Panc1 (cell line): Measurements from ENCODE around the gene CARHSP1. TPM values are rescaled to one million over a fixed set of nuclear protein-coding genes. Genes with fewer than 3 reads are reported as not detected.

Source experiments
- ATAC-seq: fragments of 200-7000 bp; cut with Tn5 transposase; 2 replicates; pipeline ENCODE4 v1.9.1; 2020; ENCODE audit warnings: mild to moderate bottlenecking, moderate library complexity
- BruUV-seq: library from RNA; stranded (reverse); fragments of 400-500 nt; replicated peaks from 2 replicates; lab custom pipeline; 2021; lab: Mats Ljungman, UMichigan
- CTCF ChIA-PET: fragments of 300-600 bp; sonication (Branson Sonifier 250); formaldehyde crosslinking; loops from one replicate; lab custom pipeline; 2022; ENCODE audit warnings: antibody characterized with exemption; lab: Charles Lee
- POLR2A ChIA-PET: fragments of 300-600 bp; sonication (Branson Sonifier 250); formaldehyde crosslinking; loops from one replicate; lab custom pipeline; 2022; ENCODE audit warnings: antibody characterized with exemption; lab: Charles Lee
- DNase-seq: peaks from one replicate; pipeline ENCODE4 v3.0.0-alpha.2; 2010; ENCODE audit warnings: low read depth, low spot score
- H3K27ac ChIP-seq: 2 replicates; pipeline ENCODE4 v1.5.1; 2011; ENCODE audit warnings: mild to moderate bottlenecking, low read length, inconsistent platforms
- H3K27me3 ChIP-seq: fragments of 200-500 bp; sonication (Bioruptor generic); 2 replicates; pipeline ENCODE4 v1.6.0; 2014; ENCODE audit warnings: low read length, inconsistent platforms; ENCODE audit not compliant: control insufficient read depth, insufficient read depth
- H3K36me3 ChIP-seq: fragments of 200-500 bp; sonication (Bioruptor generic); 2 replicates; pipeline ENCODE4 v1.5.1; 2014; ENCODE audit warnings: inconsistent platforms, mild to moderate bottlenecking, low read length, moderate library complexity; ENCODE audit not compliant: control insufficient read depth, insufficient read depth
- H3K4me1 ChIP-seq: 2 replicates; pipeline ENCODE4 v1.5.1; 2011; ENCODE audit warnings: inconsistent platforms, mild to moderate bottlenecking, low read length, moderate library complexity; ENCODE audit not compliant: control insufficient read depth, insufficient read depth
- H3K4me3 ChIP-seq, 2 experiments: 2 replicates each; pipeline ENCODE4 v1.5.1; 2011 to 2012; ENCODE audit warnings: low read depth in 2 of 2, low read length in 2 of 2, mild to moderate bottlenecking in 2 of 2, inconsistent platforms in 1 of 2, moderate library complexity in 1 of 2
- H3K9me3 ChIP-seq: fragments of 200-500 bp; sonication (Bioruptor generic); 2 replicates; pipeline ENCODE4 v1.5.1; 2014; ENCODE audit warnings: low read depth, mild to moderate bottlenecking, inconsistent platforms, low read length, moderate library complexity; ENCODE audit not compliant: control insufficient read depth, insufficient read depth
- CTCF ChIP-seq: fragments of 450-650 bp; IDR thresholded peaks from 2 replicates; pipeline ENCODE4 v1.5.1; 2017; ENCODE audit warnings: mild to moderate bottlenecking
- POLR2AphosphoS5 ChIP-seq: IDR thresholded peaks from 2 replicates; pipeline ENCODE4 v1.6.1; 2012; ENCODE audit warnings: mild to moderate bottlenecking, low read depth, low read length, moderate library complexity
- REST ChIP-seq, 2 experiments: IDR thresholded peaks; 2 replicates each; pipeline ENCODE4 v1.6.1; 2011 to 2012; ENCODE audit warnings: low read depth in 2 of 2, control low read depth in 1 of 2, low read length in 1 of 2, mild to moderate bottlenecking in 1 of 2, moderate library complexity in 1 of 2; ENCODE audit not compliant: insufficient read depth in 1 of 2
- SIN3A ChIP-seq: IDR thresholded peaks from 2 replicates; pipeline ENCODE4 v1.6.1; 2012; ENCODE audit warnings: low read depth, mild to moderate bottlenecking, low read length, moderate library complexity, borderline replicate concordance; ENCODE audit not compliant: insufficient read depth
- TCF7L2 ChIP-seq: IDR thresholded peaks from 2 replicates; pipeline ENCODE4 v1.6.1; 2011; ENCODE audit warnings: mild to moderate bottlenecking, low read depth, low read length, inconsistent platforms
- in situ Hi-C: cut with HindIII; loops from 2 replicates; pipeline ENCODE4 v1.10.0; 2016; ENCODE audit warnings: low sequenced_read_pairs, low pct_unique_long_range_greater_than_20kb
- intact Hi-C: fragments of 100-400 bp; cut with micrococcal nuclease; formaldehyde crosslinking; loops from one replicate; pipeline ENCODE4 v1.10.0; 2022; ENCODE audit not compliant: unreplicated experiment
- total RNA-seq: library from RNA; stranded (reverse); gene quantifications from one replicate; pipeline ENCODE4 v1.2.1, GENCODE V29; 2021; ENCODE audit not compliant: unreplicated experiment

Gene CARHSP1
- total RNA-seq, 1 experiment from 2014 or later = 158 TPM

- intact Hi-C loops (no loop called here), in situ Hi-C loops (no loop called here)
- ChIA-PET POLR2A (no interaction called here), CTCF (no interaction called here)
- no peak overlapping the region for H3K4me3 ChIP-seq
- peak overlapping the region; percentile 58; the same call in 1 of the 2 replicates for H3K27ac ChIP-seq
- TSS peak; percentile 64 for BruUV-seq
- H3K4me1 ChIP-seq = peaks cover 41% of the 10 kb centered on the region
- DNase-seq (no peak), ATAC-seq (no peak)
- peaks cover 5% of the 10 kb centered on the region for H3K36me3 ChIP-seq
- TF ChIP-seq POLR2AphosphoS5 (peak; percentile 54; the same call in 1 of the 2 replicates), CTCF (no peak), SIN3A (no peak)
- no peaks in the 10 kb centered on the region for H3K27me3 ChIP-seq
- no peaks in the 10 kb centered on the region for H3K9me3 ChIP-seq
These were observed 15.7 kb downstream of the CARHSP1 start for GRCh38 chr16:8853150-8853549.

- ATAC-seq (no peak), DNase-seq (no peak)
- no peak overlapping the region for H3K27ac ChIP-seq
- POLR2A ChIA-PET = no interaction called here
- no peaks in the 10 kb centered on the region for H3K9me3 ChIP-seq
- no TSS peak for BruUV-seq
- in situ Hi-C loops = no loop called here
- CTCF ChIA-PET = interaction anchor here (0.7 kb wide), 1 partner anchor 27 kb away, joined by 3 read pairs; no protein-coding TSS in a partner anchor
- no peak for TF ChIP-seq REST (IDR thresholded peaks at IDR 0.05; ENCODE audit: insufficient read depth in 1 of 2, low read depth in 2 of 2, low read length in 1 of 2)
- TF ChIP-seq POLR2AphosphoS5 = no peak
- TF ChIP-seq CTCF = no peak
- TF ChIP-seq TCF7L2 = no peak
- TF ChIP-seq SIN3A = no peak
- H3K4me1 ChIP-seq = peaks cover 44% of the 10 kb centered on the region
- H3K36me3 ChIP-seq = peaks cover 5% of the 10 kb centered on the region
- H3K4me3 ChIP-seq = no peak overlapping the region
- H3K27me3 ChIP-seq = no peaks in the 10 kb centered on the region
- intact Hi-C loops = no loop called here
These were observed 16.3 kb downstream of the CARHSP1 start for GRCh38 chr16:8852534-8852933.
